Cardiac atrium fibroblast (primary cell): ENCODE results near the gene USP47. TPM values are rescaled to one million over a fixed set of nuclear protein-coding genes. Genes with fewer than 3 reads are reported as not detected.

Experiments used
- total RNA-seq: library from RNA; depleted of rRNA; stranded (reverse); fragments of >200 nt; gene quantifications from 2 replicates; pipeline ENCODE4 v1.2.3, GENCODE V29; 2015

Gene USP47, protein sequence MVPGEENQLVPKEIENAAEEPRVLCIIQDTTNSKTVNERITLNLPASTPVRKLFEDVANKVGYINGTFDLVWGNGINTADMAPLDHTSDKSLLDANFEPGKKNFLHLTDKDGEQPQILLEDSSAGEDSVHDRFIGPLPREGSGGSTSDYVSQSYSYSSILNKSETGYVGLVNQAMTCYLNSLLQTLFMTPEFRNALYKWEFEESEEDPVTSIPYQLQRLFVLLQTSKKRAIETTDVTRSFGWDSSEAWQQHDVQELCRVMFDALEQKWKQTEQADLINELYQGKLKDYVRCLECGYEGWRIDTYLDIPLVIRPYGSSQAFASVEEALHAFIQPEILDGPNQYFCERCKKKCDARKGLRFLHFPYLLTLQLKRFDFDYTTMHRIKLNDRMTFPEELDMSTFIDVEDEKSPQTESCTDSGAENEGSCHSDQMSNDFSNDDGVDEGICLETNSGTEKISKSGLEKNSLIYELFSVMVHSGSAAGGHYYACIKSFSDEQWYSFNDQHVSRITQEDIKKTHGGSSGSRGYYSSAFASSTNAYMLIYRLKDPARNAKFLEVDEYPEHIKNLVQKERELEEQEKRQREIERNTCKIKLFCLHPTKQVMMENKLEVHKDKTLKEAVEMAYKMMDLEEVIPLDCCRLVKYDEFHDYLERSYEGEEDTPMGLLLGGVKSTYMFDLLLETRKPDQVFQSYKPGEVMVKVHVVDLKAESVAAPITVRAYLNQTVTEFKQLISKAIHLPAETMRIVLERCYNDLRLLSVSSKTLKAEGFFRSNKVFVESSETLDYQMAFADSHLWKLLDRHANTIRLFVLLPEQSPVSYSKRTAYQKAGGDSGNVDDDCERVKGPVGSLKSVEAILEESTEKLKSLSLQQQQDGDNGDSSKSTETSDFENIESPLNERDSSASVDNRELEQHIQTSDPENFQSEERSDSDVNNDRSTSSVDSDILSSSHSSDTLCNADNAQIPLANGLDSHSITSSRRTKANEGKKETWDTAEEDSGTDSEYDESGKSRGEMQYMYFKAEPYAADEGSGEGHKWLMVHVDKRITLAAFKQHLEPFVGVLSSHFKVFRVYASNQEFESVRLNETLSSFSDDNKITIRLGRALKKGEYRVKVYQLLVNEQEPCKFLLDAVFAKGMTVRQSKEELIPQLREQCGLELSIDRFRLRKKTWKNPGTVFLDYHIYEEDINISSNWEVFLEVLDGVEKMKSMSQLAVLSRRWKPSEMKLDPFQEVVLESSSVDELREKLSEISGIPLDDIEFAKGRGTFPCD (N-terminal part only)
- total RNA-seq, result 25.1 and 47.0 TPM in 2 replicates

DNA sequence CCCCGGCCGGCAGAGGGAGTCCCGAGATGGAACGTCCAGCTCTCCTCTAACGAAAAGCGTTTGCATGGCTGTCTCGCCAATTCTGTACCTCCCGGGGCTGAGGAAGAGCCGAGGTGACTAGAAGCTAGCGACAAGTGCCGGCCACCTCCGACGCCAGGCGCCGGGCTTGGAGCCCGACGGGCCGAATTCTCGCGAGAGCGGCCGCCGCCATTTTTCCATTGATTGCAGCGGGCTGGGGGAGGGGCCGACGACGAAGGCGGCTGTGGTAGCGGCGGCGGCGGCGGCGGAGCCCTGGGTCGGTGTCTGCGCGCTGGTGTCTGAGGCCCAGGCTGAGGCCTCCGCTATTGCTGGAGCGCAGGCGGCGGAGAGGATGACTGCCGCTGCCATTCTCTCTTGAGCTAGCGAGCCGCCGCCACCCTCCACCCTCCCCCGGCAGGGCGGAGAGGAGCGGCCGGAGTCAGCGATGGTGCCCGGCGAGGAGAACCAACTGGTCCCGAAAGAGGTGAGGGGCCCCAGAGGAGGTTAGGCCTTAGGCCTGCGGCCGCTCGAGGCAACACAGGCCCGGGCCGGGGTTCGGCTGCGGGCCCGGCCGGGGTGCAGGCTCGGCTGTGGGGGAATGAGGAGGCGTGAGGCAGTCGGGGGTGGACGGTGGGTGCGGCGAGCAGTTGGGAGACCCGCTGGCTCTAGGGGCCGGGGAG lies at the start of gene USP47:
Gene USP47, plus strand, starts transcription at position 250 of the 698 bp plus-strand sequence. Its CDS starts 214 bp downstream, at position 464.

DNA sequence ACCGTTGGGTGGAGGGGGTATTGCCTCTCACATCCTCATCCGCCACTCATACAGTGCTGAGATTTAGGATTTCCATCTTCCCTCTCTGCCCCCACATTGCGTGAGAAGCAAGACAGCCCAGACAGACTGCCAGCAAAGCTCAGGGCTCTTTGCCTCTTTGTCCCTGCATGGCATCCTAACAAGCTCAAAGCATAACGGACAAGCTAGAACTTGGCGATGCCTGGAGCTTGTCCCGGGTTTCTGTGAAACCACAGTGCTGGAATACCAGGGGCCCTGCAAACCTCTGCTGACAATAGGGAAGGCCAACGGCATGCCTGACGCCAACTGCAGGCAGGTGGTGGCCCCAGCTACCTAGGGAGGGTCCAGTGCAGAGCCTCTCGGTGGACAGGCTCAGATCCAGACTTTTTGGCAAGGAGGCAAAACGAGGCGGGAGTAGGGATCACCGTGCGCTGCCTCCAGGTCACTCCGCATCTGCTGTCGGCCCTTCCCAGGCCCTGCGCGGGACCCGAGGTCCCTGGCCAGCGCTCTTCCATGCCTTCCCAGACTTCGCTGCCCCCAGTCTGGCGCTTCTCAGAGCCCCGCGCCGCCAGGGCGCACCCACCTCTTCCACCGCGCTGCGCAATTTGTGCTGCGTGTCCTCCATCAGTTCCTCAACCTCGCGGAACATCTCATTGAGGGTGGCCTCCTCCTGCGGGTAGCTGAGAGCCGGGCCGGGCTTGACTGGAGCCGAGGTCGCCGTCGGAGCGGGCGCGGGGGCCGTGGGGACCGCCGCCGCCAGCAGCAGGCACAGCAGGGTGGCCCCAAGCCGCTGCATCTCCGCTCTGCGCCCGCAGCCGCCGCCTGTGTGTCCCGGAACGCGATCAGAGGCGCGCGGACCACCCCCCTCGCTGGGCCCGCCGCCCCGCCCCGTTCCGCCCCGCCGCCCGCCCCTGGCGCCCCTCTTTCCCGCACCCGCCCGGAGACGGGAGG lies 166.3 kb downstream of the USP47 start, which contains the start of gene DKK3:
Gene DKK3, minus strand, starts transcription at position 858 of the 969 bp plus-strand sequence. Its CDS starts 44 bp downstream, at position 814.

Other genes with a start within 250 kb of the USP47 start
- 1.3 and 7.8 TPM in 2 replicates for gene GALNT18, start 220.0 kb upstream of the USP47 start, total RNA-seq
- gene DKK3, start 166.7 kb downstream of the USP47 start, total RNA-seq, result 61.9 and 77.9 TPM in 2 replicates